AG09319 (cell line): Measurements from ENCODE around the gene ARL6IP5.

Experiments
- DNase-seq: peaks from one replicate; pipeline ENCODE4 v3.0.0-alpha.2; 2010; ENCODE audit warnings: low read depth; ENCODE audit errors: extremely low read depth
- TF ChIP-seq, protein P1 (sequence below): IDR thresholded peaks from 2 replicates; pipeline ENCODE4 v1.5.1; 2011; ENCODE audit warnings: low read depth, mild to moderate bottlenecking, inconsistent platforms, low read length, moderate library complexity

The ARL6IP5 gene

DNA sequence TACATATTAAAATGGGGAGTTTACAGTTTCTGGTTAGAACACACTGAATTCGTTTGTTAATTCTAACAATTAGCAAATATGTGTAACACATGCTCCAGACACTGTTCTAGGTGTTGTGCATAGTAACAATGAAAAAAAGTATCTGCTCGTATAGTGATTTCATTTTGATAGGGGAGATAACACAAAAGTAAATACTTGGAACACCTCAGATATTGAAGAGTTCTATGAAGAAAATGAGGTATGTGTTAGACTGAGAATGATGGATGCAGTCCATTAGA, 25.9 kb upstream of the ARL6IP5 start:
- TF ChIP-seq, protein P1, sequence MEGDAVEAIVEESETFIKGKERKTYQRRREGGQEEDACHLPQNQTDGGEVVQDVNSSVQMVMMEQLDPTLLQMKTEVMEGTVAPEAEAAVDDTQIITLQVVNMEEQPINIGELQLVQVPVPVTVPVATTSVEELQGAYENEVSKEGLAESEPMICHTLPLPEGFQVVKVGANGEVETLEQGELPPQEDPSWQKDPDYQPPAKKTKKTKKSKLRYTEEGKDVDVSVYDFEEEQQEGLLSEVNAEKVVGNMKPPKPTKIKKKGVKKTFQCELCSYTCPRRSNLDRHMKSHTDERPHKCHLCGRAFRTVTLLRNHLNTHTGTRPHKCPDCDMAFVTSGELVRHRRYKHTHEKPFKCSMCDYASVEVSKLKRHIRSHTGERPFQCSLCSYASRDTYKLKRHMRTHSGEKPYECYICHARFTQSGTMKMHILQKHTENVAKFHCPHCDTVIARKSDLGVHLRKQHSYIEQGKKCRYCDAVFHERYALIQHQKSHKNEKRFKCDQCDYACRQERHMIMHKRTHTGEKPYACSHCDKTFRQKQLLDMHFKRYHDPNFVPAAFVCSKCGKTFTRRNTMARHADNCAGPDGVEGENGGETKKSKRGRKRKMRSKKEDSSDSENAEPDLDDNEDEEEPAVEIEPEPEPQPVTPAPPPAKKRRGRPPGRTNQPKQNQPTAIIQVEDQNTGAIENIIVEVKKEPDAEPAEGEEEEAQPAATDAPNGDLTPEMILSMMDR = no peak
- DNase-seq = no peak

DNA sequence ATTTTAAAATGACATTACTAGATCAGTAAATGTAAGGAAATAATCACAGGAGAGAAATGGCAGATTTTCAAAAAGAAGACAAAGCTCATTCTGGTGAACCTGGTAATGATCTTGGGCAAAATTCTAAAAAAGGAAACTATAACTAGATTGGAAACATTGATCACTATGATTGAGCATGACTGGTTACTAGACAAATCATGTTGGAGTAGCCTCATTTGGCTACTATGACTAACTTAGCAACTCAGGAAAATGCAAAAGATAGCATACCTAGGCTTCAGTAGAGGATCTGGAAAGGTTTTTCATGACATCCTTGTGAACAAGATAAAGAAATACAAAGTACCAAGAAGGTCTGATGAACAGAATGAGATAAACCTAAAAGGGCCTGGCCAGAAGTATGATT, 25.0 kb upstream of the ARL6IP5 start:
- no peak for DNase-seq
- TF ChIP-seq, protein P1 = no peak

- TF ChIP-seq, protein P1 = no peak
- DNase-seq = no peak
Measured at GRCh38 chr3:69063636-69064035, 21.1 kb upstream of the ARL6IP5 start.

DNA sequence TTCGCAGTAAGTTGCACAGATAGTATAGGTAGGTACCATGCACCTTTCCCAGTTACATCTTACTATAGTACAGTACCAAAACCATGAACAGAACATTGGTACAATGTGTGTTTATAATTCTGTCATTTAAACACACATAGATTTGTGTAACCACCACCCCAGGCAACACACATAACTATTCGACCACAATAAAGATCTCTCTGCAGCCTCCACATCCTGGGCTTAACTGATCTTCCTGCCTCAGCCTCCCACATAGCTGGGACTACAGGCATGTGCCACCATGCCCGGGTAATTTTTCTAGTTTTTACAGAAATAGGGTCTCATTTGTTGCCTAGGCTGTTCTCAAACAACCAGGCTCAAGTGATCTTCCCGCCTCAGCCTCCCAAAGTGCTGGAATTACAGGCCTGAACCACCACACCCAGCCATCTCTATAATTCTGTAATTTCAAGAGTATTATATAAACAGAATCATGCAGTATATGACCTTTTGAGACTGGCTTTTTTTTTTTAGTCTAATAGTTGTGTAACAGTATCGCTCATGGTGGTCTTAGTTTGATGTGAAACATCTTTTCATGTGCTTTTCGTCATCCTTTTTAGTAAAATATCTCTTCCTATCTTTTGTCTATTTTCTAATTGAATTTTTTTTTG, 19.3 kb upstream of the ARL6IP5 start:
- no peak for DNase-seq
- TF ChIP-seq, protein P1 = no peak

GRCh38 chr3:69066121-69066520, 18.6 kb upstream of the ARL6IP5 start:
- DNase-seq = no peak
- TF ChIP-seq, protein P1 = no peak

DNA sequence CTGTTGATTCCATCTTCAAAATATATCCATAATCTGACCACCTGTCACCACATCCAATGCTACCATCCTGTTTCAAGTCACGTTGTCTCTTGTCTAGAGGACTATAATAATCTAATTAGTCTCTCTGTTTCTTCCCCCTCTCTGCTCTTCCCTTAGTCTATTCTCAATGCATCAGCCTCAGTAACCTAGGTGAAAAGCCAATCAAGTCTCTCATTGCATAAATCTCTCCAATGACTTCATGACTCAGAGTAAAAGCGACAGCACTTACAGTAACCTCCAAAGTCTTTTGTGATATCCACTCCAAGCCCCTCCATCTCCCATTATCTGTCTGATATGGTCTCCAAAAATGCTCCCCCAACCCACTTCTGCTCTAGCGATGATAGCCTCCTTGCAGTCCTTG, 11.8 kb upstream of the ARL6IP5 start:
- TF ChIP-seq, protein P1 = no peak
- no peak for DNase-seq

GRCh38 chr3:69079269-69080159, 5.2 kb upstream of the ARL6IP5 start:
- DNase-seq = no peak
- TF ChIP-seq, protein P1 = no peak
